GM21423 (cell line): ENCODE measurements around the gene OSBPL10.
"Not testable (repeated sequence)": the region's sequence is repeated elsewhere in the genome, so short reads cannot be mapped to it uniquely, and the experiment has no call there.

Experiments
- ATAC-seq: cut with Tn5 transposase; IDR thresholded peaks from one replicate; pipeline ENCODE4 v1.9.1; 2021; ENCODE audit warnings: mild to moderate bottlenecking, moderate library complexity; ENCODE audit not compliant: unreplicated experiment

Gene OSBPL10

DNA sequence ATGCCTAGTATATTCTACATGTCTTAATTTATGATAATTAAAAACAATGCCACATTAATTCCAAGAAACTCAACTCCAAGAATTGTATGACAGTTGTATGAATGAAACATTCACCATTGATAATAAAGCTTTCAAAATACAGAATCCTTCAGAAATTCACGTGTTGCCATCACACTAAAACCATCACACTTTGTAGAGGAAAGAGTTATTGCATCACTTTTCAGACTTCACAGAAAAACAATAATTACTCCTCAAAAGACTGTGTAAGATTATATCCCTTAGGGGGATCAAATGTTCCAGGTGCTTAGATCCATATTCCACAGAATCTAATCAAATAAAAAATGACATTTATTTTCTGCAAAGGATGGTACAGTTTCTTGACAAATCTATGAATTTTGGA, 85.0 kb downstream of the OSBPL10 start:
- no peak for ATAC-seq

DNA sequence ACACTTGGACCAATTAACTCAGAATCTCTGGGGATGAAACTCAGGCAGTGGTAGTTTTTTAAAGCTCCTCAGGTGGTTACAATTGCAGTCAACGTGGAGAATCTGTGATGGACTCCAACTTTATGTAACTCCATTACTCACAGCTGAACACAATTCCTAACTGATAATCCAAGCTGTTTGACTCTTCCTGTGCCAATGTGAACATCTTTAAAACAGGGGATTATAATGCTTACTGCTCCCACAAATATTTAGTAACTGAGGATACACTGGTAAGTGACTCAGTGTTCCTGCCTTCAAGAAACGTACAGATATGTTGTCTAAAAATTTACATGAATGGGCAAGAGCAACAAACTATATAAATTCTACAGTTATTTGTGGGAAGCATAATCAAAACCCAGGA, 85.6 kb downstream of the OSBPL10 start:
- ATAC-seq, result no peak

DNA sequence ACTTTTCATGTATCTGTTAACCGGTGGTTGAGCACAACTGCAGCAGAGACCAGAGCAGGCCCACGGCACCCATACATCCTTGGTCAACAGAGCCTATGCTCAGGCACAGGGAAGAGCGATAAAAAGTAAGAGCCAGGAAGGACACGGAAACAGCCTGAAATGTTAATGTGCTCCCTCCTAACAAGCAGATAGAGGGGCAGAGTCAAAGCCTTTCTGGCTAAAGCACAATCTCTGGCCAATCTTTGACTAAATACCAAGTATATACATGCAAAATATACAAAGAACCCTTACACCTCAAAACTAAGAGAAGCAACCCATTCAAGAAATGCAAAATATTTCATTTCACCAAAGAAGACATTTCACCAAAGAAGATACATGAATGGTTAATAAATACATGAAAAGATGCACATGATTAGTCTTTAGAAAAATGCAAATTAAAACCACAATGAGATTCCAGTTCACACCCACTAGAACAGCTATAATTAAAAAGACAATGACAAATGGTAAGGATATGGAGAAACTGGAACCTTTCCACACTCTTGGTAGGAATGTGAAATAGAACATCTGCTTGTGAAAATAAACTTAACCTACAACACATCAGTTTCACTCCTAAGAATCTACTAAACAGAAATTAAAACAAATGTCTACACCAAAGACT, 88.0 kb downstream of the OSBPL10 start:
- ATAC-seq, result no peak

DNA sequence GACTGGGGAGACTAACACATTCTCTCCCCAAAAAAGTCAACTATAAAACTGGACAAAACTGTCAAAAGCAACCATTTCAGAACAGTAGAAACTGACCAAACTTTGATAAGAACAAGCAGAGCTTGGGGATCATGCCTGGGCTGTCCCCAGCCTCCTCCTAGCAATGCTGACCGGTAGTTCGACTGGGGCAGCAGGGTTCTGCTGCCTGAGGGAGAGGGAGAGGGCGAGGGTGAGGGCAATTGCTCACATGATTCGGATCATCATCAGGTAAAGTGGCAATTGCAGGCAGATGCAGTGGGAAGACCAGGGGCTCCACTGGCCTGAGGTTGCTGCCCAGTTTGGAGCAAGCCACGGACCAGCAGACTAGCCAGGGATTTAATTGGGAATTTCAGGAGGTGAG, 88.6 kb downstream of the OSBPL10 start:
- ATAC-seq, result no peak

DNA sequence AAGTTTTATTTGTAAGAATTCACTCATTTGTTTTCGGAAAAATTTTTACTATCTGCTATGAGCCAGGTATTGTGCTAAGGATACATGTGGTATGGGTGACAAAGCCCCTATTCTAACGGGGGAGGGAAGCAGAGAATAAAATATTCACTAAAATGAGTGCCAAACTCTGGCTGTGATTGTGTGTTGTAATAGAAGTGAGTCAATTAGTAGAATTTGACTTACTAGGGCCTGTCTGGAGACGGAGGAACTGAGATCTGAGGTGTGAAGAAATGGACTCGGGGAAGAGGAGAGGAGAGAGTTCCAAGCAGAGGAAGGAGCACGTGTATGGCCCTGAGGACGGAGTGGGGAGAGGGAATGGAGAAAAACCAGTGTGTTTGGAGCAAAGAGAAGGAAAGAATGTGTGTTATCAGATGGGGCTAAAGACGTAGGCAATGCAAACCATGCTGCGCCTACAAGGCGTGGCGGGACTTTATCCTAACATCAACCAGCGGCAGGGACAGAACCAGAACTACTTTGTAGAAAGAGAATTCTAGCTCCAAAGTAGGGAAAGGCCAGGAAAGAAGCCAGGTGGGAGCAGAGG, 89.1 kb downstream of the OSBPL10 start:
- no peak for ATAC-seq

DNA sequence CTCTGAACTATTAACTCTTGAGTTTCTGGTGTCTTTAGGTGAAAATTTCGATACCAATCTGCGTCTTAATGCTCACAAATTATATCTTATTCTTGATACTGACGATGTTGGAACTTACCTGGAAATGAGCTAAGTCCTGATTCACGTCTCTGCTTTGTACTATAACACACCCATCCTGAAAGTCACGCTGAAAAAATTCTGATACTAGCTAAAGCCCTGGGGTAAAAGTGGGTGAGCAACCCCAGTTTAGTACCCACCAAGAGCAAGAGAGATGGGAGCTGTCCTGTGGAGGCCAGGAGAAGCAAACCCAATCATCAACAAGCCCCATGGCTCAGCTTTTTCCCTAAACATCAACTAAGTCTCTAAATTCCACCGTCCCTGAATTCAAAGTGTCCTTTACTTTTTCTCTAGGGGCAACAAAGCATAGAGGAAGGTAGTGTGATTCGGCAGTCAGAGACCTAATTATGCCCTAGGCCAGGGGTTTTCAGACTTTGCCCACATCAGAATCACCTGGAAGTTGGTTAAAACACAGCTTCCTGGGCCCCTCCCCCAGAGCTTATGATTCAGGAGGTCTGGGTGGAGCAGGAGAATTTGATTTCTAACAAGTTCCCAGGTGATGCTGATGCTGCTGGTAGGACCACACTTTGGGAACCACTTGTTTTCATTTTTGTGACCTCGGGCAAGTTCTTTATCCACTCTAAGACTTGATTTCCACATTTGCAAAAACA, 90.2 kb downstream of the OSBPL10 start:
- ATAC-seq, result no peak

DNA sequence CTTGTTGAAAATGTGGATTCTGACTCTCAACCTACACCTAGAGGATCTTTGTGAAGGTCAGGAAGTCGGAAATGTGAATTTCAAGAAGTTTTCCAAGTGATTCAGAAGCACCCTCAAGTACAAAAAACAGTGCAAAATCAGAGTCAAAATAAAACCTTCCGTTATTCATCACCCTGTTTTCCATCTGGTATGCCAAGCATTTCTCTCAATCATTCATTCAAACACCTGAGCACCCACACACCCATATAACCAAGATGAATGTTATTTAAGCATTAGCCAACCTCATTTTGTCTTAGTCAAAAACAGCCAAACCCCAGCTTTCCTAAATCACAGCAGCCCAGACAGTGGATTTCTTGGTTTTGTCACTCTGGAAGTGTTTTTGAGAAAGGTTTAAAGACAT, 91.1 kb downstream of the OSBPL10 start:
- no peak for ATAC-seq

DNA sequence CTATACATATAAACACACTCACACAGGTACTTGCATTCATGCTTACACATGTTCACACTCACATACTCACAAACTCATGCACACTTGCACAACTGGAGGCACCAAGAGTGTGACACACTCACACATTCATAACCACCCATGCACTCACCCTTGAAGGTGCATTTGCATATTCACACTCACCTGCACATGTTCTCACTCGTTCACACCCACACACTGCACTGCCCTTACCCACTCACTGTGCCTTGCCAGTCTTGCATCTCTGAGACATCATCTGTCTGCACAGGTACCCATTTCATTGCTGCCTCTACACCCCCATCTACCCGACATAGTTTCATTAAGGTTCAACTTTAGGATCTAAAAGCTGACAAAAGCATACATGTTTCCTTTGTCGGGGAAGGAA, 95.8 kb downstream of the OSBPL10 start:
- ATAC-seq, result no peak

DNA sequence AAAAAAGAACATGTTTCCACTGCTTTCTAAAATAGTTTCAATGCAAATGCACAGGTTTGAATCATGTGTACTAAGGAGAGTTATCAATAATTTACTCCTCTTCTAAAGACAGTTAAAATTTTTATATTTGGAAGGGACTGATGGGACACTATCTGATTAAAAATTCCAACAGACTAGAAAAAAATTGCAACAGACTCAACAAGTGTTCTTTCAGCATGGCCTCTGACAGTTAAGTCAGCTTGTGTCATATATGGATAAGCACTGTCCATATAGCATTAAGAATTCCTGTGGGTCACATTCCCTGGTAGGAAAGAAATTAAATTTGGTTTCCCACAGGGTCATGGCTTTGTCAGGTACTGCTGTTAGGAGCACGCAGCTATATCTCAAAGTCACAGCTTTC, 96.8 kb downstream of the OSBPL10 start:
- ATAC-seq, result no peak

DNA sequence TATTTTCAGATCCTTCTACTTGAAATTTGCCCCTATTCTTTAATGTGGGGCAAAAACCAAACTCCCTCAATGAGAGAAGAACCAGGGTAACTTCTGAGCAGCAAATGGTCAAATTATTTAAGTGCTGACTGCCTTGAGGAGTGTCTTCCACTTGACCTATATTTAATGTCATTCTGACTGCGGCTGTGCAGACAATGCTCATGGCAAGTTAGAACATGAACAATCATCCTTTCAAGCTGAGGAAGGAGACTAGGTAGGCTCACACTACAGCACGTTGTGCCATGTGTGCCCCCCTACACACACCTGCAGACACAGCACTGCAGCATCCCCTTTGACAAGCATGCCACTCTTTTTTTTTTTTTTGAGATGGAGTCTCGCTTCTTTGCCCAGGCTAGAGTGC, 98.2 kb downstream of the OSBPL10 start:
- ATAC-seq, result no peak

DNA sequence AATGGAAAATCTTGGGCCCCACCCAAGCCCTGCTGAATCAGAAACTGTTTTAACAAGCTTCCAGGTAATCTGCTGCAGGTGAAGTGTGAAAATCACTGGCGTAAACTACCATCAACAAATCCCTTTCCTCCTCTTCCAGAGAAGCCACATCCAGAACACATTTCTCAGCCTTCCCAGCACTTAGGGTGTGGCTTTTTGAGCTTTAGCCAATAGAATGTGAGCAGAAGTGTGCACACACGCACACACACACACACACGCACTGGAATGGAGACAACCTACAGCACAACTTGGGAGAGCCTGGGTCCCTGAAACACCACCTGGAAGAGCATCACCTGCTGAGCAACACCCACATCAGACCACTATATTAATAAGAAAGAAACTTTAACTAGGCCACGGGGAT, 98.6 kb downstream of the OSBPL10 start:
- ATAC-seq, result no peak

DNA sequence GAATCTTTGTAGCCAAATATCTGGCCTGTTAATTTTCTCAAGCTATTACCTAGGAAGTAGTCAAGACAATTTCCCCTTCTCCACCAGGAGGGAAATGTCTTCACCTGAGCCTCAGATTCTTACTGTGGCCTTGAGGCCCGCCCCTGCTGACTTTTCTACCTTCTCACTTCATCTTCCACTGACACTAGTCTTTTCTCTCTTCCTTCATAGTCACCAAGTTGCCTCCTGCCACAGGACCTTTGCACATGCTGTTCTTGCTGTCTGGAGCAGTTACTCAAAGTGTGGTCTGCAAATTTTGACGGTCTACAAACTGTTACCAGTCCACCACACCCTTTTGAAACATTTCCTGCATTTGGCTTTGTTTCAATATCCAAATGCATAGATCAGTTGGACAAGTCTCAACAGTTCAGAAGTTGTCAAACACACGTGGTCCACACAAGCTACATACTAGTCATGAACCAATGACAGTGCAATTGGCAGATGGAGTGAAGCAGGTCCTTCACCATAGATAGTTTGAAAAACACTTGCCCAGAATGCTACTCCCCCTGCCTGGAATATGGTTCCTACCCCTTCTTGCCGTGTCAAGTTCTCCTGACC, 100.5 kb downstream of the OSBPL10 start:
- ATAC-seq, result no peak

DNA sequence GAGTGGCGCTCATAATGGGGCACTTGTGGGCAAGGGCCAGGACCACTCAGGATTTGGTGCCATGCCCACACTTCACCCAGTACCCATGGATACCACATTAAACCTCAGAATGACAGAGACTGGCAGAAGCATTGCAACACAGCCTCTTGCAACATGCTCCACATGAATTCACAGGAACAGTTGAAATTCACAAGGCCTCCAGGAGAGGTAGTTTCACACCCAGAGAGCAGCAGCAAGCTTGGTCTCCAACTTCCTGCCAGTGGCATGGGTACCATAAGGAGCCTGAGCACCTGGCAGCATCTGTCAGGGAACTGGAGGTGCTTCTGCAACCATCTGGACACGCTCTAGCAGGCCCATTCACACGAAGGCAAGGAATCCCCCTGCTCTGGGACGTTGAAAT, 101.0 kb downstream of the OSBPL10 start:
- ATAC-seq, result no peak

DNA sequence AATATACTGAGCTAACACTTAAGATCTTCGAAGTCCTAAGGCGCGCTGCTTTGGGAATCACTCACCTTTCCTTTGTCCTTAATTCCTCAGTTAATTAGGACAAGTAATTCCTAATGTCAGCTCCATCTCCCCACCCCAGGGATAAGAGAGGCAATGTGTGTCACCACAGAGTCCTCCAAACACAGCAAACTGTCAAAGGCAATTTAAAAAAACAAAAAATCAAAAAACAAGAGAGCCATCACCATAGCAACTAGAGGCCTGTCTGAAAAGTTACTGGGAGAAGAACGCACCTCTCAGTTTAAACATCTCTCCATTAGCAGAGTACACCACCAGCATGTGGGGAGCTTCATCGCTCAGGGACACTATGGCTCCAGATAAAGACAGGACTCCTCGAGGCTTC, 101.7 kb downstream of the OSBPL10 start:
- ATAC-seq, result no peak

DNA sequence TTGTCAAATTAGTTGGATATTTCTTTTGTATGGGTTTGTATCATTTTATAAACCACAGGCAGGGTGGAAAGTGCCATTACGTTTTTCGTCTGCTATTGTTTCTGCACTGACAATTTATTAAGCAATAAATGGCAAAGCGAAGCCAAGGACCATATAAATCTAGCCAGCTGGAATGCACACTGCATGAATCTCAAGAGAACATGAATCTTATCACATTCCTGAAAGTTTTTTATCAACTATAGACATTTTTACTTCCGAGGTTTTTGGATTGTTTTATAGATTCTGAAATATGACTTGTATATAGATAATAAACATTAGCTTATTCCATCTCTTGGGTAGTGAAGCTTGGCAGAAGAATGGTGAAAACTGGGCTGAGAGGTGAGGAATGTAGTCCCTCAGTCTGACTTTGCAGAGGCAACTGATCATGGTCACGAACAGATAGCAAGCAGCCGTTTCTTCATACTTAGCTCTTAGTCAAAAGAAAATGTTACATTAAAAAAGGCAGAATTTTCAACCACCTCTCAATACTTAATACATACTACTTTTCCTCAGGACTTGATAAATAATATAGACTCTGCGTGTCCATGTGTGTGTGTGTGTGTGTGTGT, 102.7 kb downstream of the OSBPL10 start:
- no peak for ATAC-seq

DNA sequence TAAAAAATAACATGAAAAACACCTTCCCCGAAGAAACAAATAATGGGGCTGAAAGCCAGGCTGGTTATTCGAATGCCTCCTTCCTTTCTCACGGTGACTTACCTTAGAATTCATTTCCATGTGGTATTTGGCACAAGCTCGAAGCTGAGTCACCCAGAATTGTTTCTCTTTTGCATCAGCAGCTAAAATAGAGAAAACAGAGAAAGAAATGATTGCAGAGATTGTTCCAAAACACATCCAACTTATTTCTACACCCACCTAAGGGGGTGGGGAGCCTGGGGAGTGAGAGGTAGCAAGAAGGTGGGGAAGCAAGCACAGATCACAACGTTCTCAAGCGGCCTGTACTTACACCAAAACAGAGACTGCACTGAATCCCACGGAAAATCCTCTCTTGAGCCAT, 104.7 kb downstream of the OSBPL10 start:
- ATAC-seq, result no peak

DNA sequence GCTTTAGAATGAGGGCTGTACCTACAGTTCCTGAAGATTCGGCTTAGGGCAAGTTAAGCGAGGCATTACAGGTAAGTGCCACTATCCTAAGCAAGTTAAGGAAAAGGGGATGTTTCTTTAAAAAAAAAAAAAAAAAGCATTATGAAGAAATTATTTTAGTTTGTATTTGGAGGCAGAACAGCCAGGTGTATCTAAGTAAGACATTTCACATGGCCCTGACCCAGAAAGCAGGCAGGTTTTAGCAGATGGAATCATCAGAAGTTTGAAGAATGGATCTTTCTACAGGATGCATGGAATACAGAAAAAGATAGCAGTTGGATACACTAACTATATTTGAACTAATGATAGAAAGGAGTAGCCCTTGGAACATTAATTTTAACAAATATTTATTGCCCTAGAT, 105.6 kb downstream of the OSBPL10 start:
- no peak for ATAC-seq

DNA sequence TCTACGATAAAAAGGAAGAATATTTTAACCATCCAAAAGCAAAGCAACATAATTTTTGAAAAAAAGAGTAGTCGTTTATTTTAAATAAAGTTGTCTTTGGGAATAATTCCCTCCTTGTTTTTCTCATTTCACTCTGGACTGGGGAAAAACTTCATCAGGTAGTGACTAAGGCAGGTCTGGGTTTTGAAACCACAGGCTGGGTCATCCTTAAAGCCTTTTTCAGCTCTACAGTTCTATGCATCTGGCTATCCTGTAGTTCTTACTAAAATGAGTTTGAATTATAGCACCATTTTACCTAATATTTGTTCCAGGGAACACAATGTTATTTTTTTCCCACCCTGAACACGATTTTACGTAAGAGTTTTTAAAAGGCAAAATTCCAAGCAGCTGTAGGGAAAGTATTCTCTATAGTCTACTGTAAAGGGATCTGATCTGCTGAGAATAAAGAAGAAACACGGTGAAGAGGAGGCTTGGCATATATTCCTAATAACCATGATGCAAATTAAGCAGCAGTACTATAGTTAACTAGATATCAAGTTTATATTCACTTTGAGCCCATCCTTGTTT, 107.7 kb downstream of the OSBPL10 start:
- no peak for ATAC-seq

DNA sequence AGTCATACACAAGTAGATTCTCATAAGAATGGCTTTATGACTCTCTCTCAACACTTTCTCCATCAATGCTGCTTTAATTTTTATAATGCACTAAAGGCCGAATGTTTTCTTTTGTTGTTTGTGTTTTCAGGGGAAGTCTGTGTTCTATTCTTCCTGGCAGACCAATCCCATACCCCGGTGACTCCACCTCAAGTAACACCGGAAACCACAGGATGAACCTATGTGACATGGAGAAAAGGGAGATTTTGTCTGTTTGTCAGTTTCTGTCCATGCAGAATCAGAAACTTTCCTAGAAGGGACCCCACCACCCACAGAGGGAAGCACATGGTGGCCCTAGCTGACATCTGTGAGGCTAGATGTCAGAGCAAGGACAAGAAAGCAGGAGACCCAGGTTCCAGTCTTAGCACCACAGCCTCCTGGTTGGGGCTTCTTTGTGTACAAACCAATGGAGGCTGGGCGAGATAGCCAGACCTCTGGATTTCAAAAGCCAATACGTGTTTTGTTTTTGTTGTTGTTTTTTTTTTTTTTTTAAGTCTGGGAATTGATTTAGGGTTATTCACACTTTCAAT, 109.0 kb downstream of the OSBPL10 start:
- ATAC-seq, result no peak

DNA sequence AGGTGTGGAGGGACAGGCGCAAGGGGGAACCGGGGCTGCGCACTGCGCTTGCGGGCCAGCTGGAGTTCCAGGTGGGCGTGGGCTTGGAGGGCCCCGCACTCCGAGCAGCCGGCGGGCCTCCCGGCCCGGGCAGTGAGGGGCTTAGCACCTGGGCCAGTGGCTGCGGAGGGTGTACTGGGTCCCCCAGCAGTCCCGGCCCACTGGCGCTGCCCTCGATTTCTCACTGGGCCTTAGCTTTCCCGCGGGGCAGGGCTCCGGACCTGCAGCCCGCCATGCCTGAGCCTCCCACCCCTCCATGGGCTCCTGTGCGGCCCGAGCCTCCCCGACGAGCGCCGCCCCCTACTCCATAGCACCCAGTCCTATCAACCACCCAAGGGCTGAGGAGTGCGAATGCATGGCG, 111.0 kb downstream of the OSBPL10 start:
- ATAC-seq, result not testable (repeated sequence)

DNA sequence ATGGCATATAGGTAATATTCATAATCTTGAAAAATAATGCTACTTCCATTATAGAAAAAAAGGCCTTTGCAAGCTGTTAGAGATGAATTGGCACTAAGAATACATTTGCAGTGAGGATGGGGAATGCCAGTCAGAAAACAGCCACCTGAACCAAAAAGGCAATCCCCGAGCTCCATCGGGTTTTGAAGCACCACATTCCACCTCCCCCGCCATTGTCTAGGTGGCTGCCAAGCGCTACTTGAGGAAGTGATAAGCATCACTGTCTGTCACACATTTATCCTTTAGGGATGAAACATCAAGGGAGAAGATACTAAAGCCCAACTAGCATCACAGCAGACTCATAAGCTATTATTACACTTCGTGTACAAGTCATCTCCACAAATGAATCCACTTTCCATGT, 112.8 kb downstream of the OSBPL10 start:
- no peak for ATAC-seq
